Keratinocyte (primary cell): ENCODE results near the gene ADGRV1. TPM values are rescaled to one million over a fixed set of nuclear protein-coding genes. Genes with fewer than 3 reads are reported as not detected.

Source experiments
- DNase-seq: peaks from one replicate; pipeline ENCODE4 v3.0.0-alpha.2; 2011; ENCODE audit warnings: low read depth, missing footprints, low spot score
- FAIRE-seq: peaks from 2 replicates; lab custom pipeline; 2011; peaks lifted over from hg19 to GRCh38; lab: Jason Lieb, UNC
- H2AFZ ChIP-seq: 2 replicates; pipeline ENCODE4 v1.6.0; 2012; ENCODE audit warnings: low read length, control low read depth, inconsistent platforms; ENCODE audit not compliant: control insufficient read depth
- H3K27ac ChIP-seq: 2 replicates; pipeline ENCODE4 v1.5.1; 2011; ENCODE audit warnings: low read length; ENCODE audit not compliant: control insufficient read depth, insufficient read depth
- H3K27me3 ChIP-seq: 3 replicates; pipeline ENCODE4 v1.6.0; 2011; ENCODE audit warnings: low read length; ENCODE audit not compliant: control insufficient read depth, insufficient read depth; ENCODE audit errors: extremely low read depth
- H3K36me3 ChIP-seq, 2 experiments: 2 replicates in 1 of 2; 3 replicates in 1 of 2; pipeline ENCODE4 v1.5.1; 2011; ENCODE audit warnings: low read length in 2 of 2, mild to moderate bottlenecking in 1 of 2; ENCODE audit not compliant: control insufficient read depth in 2 of 2, insufficient read depth in 2 of 2; ENCODE audit errors: extremely low read depth in 1 of 2
- H3K4me1 ChIP-seq: 3 replicates; pipeline ENCODE4 v1.5.1; 2011; ENCODE audit warnings: low read length; ENCODE audit not compliant: control insufficient read depth, insufficient read depth; ENCODE audit errors: extremely low read depth
- H3K4me2 ChIP-seq: 3 replicates; pipeline ENCODE4 v1.6.0; 2011; ENCODE audit warnings: low read depth, low read length; ENCODE audit not compliant: control insufficient read depth, insufficient read depth; ENCODE audit errors: extremely low read depth
- H3K4me3 ChIP-seq, 3 experiments: fragments of 200-600 bp in 1 of 3; sonication (generic) in 1 of 3; 2 replicates in 2 of 3; 3 replicates in 1 of 3; pipeline ENCODE4 v1.5.1; 2011 to 2016; ENCODE audit warnings: low read length in 3 of 3, mild to moderate bottlenecking in 3 of 3, control low read depth in 2 of 3, inconsistent platforms in 1 of 3, low read depth in 1 of 3, mixed read lengths in 1 of 3, mixed run types in 1 of 3, moderate library complexity in 1 of 3; ENCODE audit not compliant: control insufficient read depth in 2 of 3, insufficient read depth in 2 of 3; ENCODE audit errors: extremely low read depth in 1 of 3
- H3K79me2 ChIP-seq: 2 replicates; pipeline ENCODE4 v1.6.0; 2012; ENCODE audit warnings: low read length; ENCODE audit not compliant: control insufficient read depth, insufficient read depth
- H3K9ac ChIP-seq: 3 replicates; pipeline ENCODE4 v1.6.0; 2011; ENCODE audit warnings: low read length; ENCODE audit not compliant: control insufficient read depth, insufficient read depth; ENCODE audit errors: extremely low read depth
- H3K9me1 ChIP-seq: 3 replicates; pipeline ENCODE4 v1.6.0; 2011; ENCODE audit warnings: low read length; ENCODE audit not compliant: control insufficient read depth, insufficient read depth; ENCODE audit errors: extremely low read depth
- H3K9me3 ChIP-seq: 2 replicates; pipeline ENCODE4 v1.5.1; 2012; ENCODE audit warnings: low read depth, low read length; ENCODE audit not compliant: control insufficient read depth
- H4K20me1 ChIP-seq: 3 replicates; pipeline ENCODE4 v1.6.0; 2011; ENCODE audit warnings: low read length; ENCODE audit not compliant: control insufficient read depth, insufficient read depth; ENCODE audit errors: extremely low read depth
- EZH2 ChIP-seq: IDR thresholded peaks from one replicate; pipeline ENCODE4 v1.6.1; 2012; ENCODE audit warnings: inconsistent platforms, mild to moderate bottlenecking, low read length, moderate library complexity
- dilution Hi-C: fragments of 300-500 bp; cut with MboI; formaldehyde crosslinking; loops from one replicate; pipeline ENCODE4 v1.7.0; 2020; ENCODE audit warnings: low sequenced_read_pairs; ENCODE audit not compliant: extremely low pct_ligation_motif_present
- polyA plus RNA-seq, 5 experiments: library from polyadenylated mRNA; depleted of rRNA in 3 of 5; stranded (reverse) in 3 of 5; stranded (forward) in 1 of 5; unstranded in 1 of 5; fragments of >200 nt; gene quantifications; 1 replicate in 1 of 5; 2 replicates in 3 of 5; 3 replicates in 1 of 5; pipeline versions ENCODE4 v1.2.1 to v1.2.3, GENCODE V29; 2011 to 2012; ENCODE audit warnings: missing spikeins in 2 of 5, low read depth in 1 of 5, low replicate concordance in 1 of 5
- TF ChIP-seq, protein P1 (sequence below), 3 experiments: IDR thresholded peaks in 1 of 3; conservative IDR thresholded peaks in 1 of 3; optimal IDR thresholded peaks in 1 of 3; 2 replicates in 2 of 3; 3 replicates in 1 of 3; pipeline versions ENCODE3 to v1.5.1; 2011; ENCODE audit warnings: low read length in 3 of 3, mild to moderate bottlenecking in 3 of 3, moderate library complexity in 2 of 3, control low read depth in 1 of 3, inconsistent platforms in 1 of 3; ENCODE audit not compliant: insufficient read depth in 2 of 3; ENCODE audit errors: extremely low read depth in 1 of 3

Gene ADGRV1
- polyA plus RNA-seq, 1 donor (not counting 4 experiments of a cell fraction or from before 2014, with no cell fraction given): 0.05 TPM

DNA sequence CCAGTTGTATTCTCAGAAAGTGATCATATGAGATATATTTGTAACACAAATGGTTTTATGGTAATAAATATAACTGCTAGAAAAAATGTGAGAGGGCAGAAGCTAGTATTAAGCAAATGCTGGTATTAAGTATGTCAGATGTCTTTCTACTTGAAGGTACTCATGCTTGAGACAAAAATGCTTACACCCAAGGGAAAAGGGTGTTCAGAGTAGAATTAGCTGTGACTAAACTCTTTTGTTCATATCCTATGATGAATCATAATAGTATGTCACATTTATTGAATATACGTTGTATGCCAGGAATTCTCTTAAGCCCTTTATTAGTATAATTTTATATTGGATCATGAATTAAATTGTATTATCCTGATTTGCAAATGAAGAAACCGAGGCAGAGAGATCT lies 2.2 kb downstream of the ADGRV1 start:
- Histone ChIP-seq H4K20me1 (no peaks in the 10 kb centered on the region), H3K4me1 (peaks cover 2% of the 10 kb centered on the region), H3K4me3 (no peak overlapping the region), H2AFZ (no peak overlapping the region), H3K36me3 (no peaks in the 10 kb centered on the region), H3K9ac (no peak overlapping the region), H3K9me3 (no peaks in the 10 kb centered on the region), H3K4me2 (no peak overlapping the region), H3K27me3 (peaks cover 35% of the 10 kb centered on the region), H3K27ac (no peak overlapping the region), H3K9me1 (no peaks in the 10 kb centered on the region), H3K79me2 (no peaks in the 10 kb centered on the region)
- DNase-seq (no peak), FAIRE-seq (no peak)
- dilution Hi-C loops: no loop called here
- no peak for TF ChIP-seq EZH2
- TF ChIP-seq, protein P1, sequence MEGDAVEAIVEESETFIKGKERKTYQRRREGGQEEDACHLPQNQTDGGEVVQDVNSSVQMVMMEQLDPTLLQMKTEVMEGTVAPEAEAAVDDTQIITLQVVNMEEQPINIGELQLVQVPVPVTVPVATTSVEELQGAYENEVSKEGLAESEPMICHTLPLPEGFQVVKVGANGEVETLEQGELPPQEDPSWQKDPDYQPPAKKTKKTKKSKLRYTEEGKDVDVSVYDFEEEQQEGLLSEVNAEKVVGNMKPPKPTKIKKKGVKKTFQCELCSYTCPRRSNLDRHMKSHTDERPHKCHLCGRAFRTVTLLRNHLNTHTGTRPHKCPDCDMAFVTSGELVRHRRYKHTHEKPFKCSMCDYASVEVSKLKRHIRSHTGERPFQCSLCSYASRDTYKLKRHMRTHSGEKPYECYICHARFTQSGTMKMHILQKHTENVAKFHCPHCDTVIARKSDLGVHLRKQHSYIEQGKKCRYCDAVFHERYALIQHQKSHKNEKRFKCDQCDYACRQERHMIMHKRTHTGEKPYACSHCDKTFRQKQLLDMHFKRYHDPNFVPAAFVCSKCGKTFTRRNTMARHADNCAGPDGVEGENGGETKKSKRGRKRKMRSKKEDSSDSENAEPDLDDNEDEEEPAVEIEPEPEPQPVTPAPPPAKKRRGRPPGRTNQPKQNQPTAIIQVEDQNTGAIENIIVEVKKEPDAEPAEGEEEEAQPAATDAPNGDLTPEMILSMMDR (optimal IDR thresholded peaks at IDR 0.05 in 1 of 3, IDR thresholded peaks at IDR 0.05 in 1 of 3, conservative IDR thresholded peaks at IDR 0.05 in 1 of 3; ENCODE audit: extremely low read depth in 1 of 3, insufficient read depth in 2 of 3, low read length in 3 of 3): no peak

DNA sequence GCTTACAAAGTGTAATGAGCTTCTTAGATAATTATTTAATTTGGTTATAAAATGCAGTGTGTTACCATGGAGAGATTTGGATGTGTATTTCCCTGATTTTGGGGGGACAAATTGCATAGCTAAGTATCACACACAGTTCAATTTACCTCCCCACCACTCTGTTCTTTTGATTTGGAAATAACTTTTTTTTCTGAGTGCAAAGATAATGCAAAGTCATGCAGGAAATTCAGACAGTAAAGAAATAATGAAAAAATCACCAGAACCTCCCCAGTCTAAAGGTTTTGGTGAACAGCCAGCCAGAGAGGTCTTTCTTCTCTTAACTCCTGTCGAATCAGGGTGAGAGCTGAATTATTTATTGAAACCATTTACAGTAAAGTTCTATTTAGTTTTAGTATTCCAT lies 3.2 kb downstream of the ADGRV1 start:
- Histone ChIP-seq H3K36me3 (no peaks in the 10 kb centered on the region), H4K20me1 (no peaks in the 10 kb centered on the region), H3K4me1 (peaks cover 2% of the 10 kb centered on the region), H3K9me1 (no peaks in the 10 kb centered on the region), H3K27me3 (peaks cover 26% of the 10 kb centered on the region), H2AFZ (no peak overlapping the region), H3K4me3 (no peak overlapping the region), H3K27ac (no peak overlapping the region), H3K9ac (no peak overlapping the region), H3K9me3 (no peaks in the 10 kb centered on the region), H3K4me2 (no peak overlapping the region), H3K79me2 (no peaks in the 10 kb centered on the region)
- no peak for TF ChIP-seq EZH2
- TF ChIP-seq, protein P1 (optimal IDR thresholded peaks at IDR 0.05 in 1 of 3, IDR thresholded peaks at IDR 0.05 in 1 of 3, conservative IDR thresholded peaks at IDR 0.05 in 1 of 3; ENCODE audit: extremely low read depth in 1 of 3, insufficient read depth in 2 of 3, low read length in 3 of 3): no peak
- FAIRE-seq (no peak), DNase-seq (no peak)
- dilution Hi-C loops: no loop called here
